Colonic mucosa (tissue), 4 donors: ENCODE measurements around the gene PCDHGB5. TPM values are rescaled to one million over a fixed set of nuclear protein-coding genes. Genes with fewer than 3 reads are reported as not detected.

ENCODE experiments used
- DNase-seq: peaks from one replicate; pipeline ENCODE4 v3.0.0-alpha.2; 2020
- H3K27ac ChIP-seq: fragments of 200-600 bp; one replicate; pipeline ENCODE4 v1.8.0; 2021
- H3K27me3 ChIP-seq: fragments of 200-600 bp; one replicate; pipeline ENCODE4 v1.8.0; 2021
- H3K36me3 ChIP-seq: fragments of 200-600 bp; one replicate; pipeline ENCODE4 v1.8.0; 2021
- H3K4me1 ChIP-seq: fragments of 200-600 bp; one replicate; pipeline ENCODE4 v1.8.0; 2021; ENCODE audit warnings: mild to moderate bottlenecking
- H3K4me3 ChIP-seq: fragments of 200-600 bp; one replicate; pipeline ENCODE4 v1.8.0; 2021
- H3K9ac ChIP-seq, 2 donors: one replicate each; pipeline ENCODE4 v1.7.0; 2013; ENCODE audit warnings: control low read depth in 2 of 2, low read depth in 2 of 2, low read length in 2 of 2
- H3K9me3 ChIP-seq: fragments of 200-600 bp; one replicate; pipeline ENCODE4 v1.8.0; 2021
- CTCF ChIP-seq: fragments of 200-600 bp; IDR thresholded peaks from one replicate; pipeline ENCODE4 v1.8.0; 2022; ENCODE audit warnings: antibody characterized with exemption, mild to moderate bottlenecking
- intact Hi-C: fragments of 100-400 bp; cut with DNase I; formaldehyde crosslinking; loops from one replicate; pipeline ENCODE4 v1.14.1; 2022
- total RNA-seq, 2 donors: library from RNA; stranded (reverse); fragmentation: NEBNext Ultra II Directional in 1 of 2; extraction: Animal tissue kit (Norgen Biotek cat#: 25700) in 1 of 2; gene quantifications; one replicate each; pipeline ENCODE4 v1.2.1, GENCODE V29; 2021
- donor health status: healthy.
- donor health status: DM: no; HTN: no; CAD: no.
- donor health status: DM: no; HTN: no; CAD: no.

Gene PCDHGB5
- total RNA-seq, 2 donors from 2014 or later: 2.1 to 3.1 TPM

- intact Hi-C loops: no loop called here
- TF ChIP-seq CTCF: no peak
- DNase-seq: no peak
- Histone ChIP-seq H3K4me1 (no peaks in the 10 kb centered on the region), H3K9me3 (no peaks in the 10 kb centered on the region), H3K27me3 (no peaks in the 10 kb centered on the region), H3K36me3 (no peaks in the 10 kb centered on the region), H3K9ac (no peak overlapping the region), H3K27ac (no peak overlapping the region), H3K4me3 (no peak overlapping the region)
Observed at GRCh38 chr5:141356133-141356532, 41.6 kb upstream of the PCDHGB5 start.

- H3K9me3 ChIP-seq: no peaks in the 10 kb centered on the region
- TF ChIP-seq CTCF: no peak
- H3K27ac ChIP-seq: no peak overlapping the region
- no peaks in the 10 kb centered on the region for H3K36me3 ChIP-seq
- no peak overlapping the region for H3K9ac ChIP-seq
- no peaks in the 10 kb centered on the region for H3K4me1 ChIP-seq
- DNase-seq: no peak
- no peak overlapping the region for H3K4me3 ChIP-seq
- intact Hi-C loops: no loop called here
- H3K27me3 ChIP-seq: no peaks in the 10 kb centered on the region
Observed at GRCh38 chr5:141356950-141357349, 40.8 kb upstream of the PCDHGB5 start.

- no peaks in the 10 kb centered on the region for H3K4me1 ChIP-seq
- H3K4me3 ChIP-seq: no peak within 1 kb of the TSS
- no peaks in the 10 kb centered on the region for H3K9me3 ChIP-seq
- H3K27ac ChIP-seq: no peak within 1 kb of the TSS
- intact Hi-C loops: no loop called here
- TF ChIP-seq CTCF: no peak
- no peaks in the 10 kb centered on the region for H3K27me3 ChIP-seq
- DNase-seq: no peak
- H3K36me3 ChIP-seq: no peaks in the 10 kb centered on the region
- no peak within 1 kb of the TSS for H3K9ac ChIP-seq
Observed at GRCh38 chr5:141359790-141360426, 37.8 kb upstream of the PCDHGB5 start, which contains the start of gene PCDHGB2. Gene PCDHGB2, plus strand, starts transcription at chr5:141359994. Its CDS starts 142 bp downstream, at chr5:141360136.

- no peak for DNase-seq
- Histone ChIP-seq H3K9ac (no peak overlapping the region), H3K27me3 (no peaks in the 10 kb centered on the region), H3K4me3 (no peak overlapping the region), H3K9me3 (no peaks in the 10 kb centered on the region), H3K36me3 (no peaks in the 10 kb centered on the region), H3K27ac (no peak overlapping the region), H3K4me1 (no peaks in the 10 kb centered on the region)
- TF ChIP-seq CTCF: no peak
- intact Hi-C loops: no loop called here
Observed at GRCh38 chr5:141360685-141361084, 37.1 kb upstream of the PCDHGB5 start.

GRCh38 chr5:141362719-141363118 is 35.0 kb upstream of the PCDHGB5 start:
- H3K9me3 ChIP-seq: no peaks in the 10 kb centered on the region
- no peak for TF ChIP-seq CTCF
- DNase-seq: no peak
- no peak overlapping the region for H3K9ac ChIP-seq
- H3K27ac ChIP-seq: no peak overlapping the region
- H3K4me1 ChIP-seq: no peaks in the 10 kb centered on the region
- H3K27me3 ChIP-seq: no peaks in the 10 kb centered on the region
- intact Hi-C loops: no loop called here
- H3K36me3 ChIP-seq: no peaks in the 10 kb centered on the region
- no peak overlapping the region for H3K4me3 ChIP-seq
